ENCODE results near the gene SRSF7.

Gene SRSF7

DNA sequence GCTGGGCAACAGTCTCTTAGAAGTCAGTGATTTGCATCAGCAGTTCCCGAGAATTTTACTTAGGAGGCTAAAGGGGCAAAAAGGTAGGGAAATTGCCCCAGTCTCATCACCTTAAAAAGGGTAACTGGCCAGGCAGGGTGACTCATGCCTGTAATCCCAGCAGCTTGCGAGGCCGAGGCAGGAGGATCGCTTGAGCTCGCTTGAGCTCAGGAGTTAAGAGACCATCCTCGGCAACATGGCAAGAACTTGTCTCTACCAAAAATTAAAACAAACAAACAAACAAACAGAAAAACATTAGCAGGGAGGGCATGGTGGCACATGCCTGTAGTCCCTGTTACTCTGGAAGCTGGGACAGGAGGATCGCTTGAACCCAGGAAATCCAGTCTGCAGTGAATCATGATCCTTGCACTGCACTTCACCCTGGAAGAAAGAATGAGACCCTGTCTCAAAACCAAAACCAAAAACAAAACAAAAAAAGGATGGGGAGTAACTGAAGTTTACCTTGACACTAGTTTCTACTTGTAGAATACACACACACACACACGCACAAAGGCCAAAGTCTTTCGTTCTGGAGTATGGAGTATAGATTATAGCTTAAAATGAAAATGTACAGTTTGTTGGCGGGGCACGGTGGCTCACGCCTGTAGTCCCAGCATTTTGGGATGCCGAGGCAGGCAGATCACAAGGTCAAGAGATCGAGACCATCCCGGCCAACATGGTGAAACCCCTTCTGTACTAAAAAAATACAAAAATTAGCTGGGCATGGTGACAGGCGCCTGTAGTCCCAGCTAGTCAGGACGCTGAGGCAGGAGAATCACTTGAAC, 24.1 kb upstream of the SRSF7 start:
- TF ChIP-seq CTCF (IDR thresholded peaks at IDR 0.05; ENCODE audit: poor library complexity, severe bottlenecking), result no peak
- no peaks in the 10 kb centered on the region for H3K9me3 ChIP-seq (ENCODE audit: severe bottlenecking)
- DNase-seq (ENCODE audit: low spot score), result no peak
- H3K4me1 ChIP-seq (ENCODE audit: insufficient read depth, poor library complexity, severe bottlenecking), result peaks cover 5% of the 10 kb centered on the region
- no peak for ATAC-seq (ENCODE audit: low read depth)
- H3K27me3 ChIP-seq (ENCODE audit: insufficient read depth, poor library complexity, severe bottlenecking), result no peaks in the 10 kb centered on the region
- no peak overlapping the region for H3K27ac ChIP-seq (ENCODE audit: poor library complexity, severe bottlenecking)
- peaks cover 9% of the 10 kb centered on the region for H3K36me3 ChIP-seq (ENCODE audit: low read depth)
- H3K4me3 ChIP-seq (ENCODE audit: severe bottlenecking), result no peak overlapping the region

DNA sequence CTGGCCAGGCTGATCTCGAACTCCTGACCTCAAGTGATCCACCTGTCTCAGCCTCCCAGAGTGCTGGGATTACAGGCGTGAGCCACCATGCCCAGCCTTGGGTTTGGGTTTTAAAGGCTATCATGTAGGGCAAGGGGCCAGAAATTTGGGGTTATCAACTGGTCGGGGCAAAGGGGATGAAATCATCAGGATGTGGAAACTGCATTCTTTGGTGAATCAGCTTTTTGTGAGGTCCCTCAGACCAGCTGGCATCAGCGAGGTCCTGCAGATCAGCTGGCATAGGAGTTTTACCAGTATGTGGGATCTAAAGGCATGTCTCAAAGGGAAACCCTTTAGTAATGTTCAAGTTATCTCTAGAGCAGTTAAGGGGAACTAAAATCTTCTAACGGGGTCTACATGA, 20.5 kb upstream of the SRSF7 start:
- no peaks in the 10 kb centered on the region for H3K9me3 ChIP-seq (ENCODE audit: severe bottlenecking)
- TF ChIP-seq CTCF (IDR thresholded peaks at IDR 0.05; ENCODE audit: poor library complexity, severe bottlenecking), result no peak
- no peak for DNase-seq (ENCODE audit: low spot score)
- H3K36me3 ChIP-seq (ENCODE audit: low read depth), result no peaks in the 10 kb centered on the region
- peaks cover 4% of the 10 kb centered on the region for H3K4me1 ChIP-seq (ENCODE audit: insufficient read depth, poor library complexity, severe bottlenecking)
- no peaks in the 10 kb centered on the region for H3K27me3 ChIP-seq (ENCODE audit: insufficient read depth, poor library complexity, severe bottlenecking)
- no peak overlapping the region for H3K27ac ChIP-seq (ENCODE audit: poor library complexity, severe bottlenecking)
- ATAC-seq (ENCODE audit: low read depth), result peak; percentile 41; the same call in 2 of the 3 replicates
- no peak overlapping the region for H3K4me3 ChIP-seq (ENCODE audit: severe bottlenecking)

- Histone ChIP-seq H3K4me1 (ENCODE audit: insufficient read depth, poor library complexity, severe bottlenecking) (peaks cover 20% of the 10 kb centered on the region), H3K27me3 (ENCODE audit: insufficient read depth, poor library complexity, severe bottlenecking) (no peaks in the 10 kb centered on the region), H3K4me3 (ENCODE audit: severe bottlenecking) (no peak overlapping the region), H3K36me3 (ENCODE audit: low read depth) (no peaks in the 10 kb centered on the region), H3K9me3 (ENCODE audit: severe bottlenecking) (no peaks in the 10 kb centered on the region), H3K27ac (ENCODE audit: poor library complexity, severe bottlenecking) (peak overlapping the region; percentile 33)
- ATAC-seq (ENCODE audit: low read depth) (peak; percentile 21; the same call in 1 of the 3 replicates), DNase-seq (ENCODE audit: low spot score) (no peak)
- TF ChIP-seq CTCF (IDR thresholded peaks at IDR 0.05; ENCODE audit: poor library complexity, severe bottlenecking), result no peak
These were observed 14.4 kb upstream of the SRSF7 start for GRCh38 chr2:38765551-38765950.

DNA sequence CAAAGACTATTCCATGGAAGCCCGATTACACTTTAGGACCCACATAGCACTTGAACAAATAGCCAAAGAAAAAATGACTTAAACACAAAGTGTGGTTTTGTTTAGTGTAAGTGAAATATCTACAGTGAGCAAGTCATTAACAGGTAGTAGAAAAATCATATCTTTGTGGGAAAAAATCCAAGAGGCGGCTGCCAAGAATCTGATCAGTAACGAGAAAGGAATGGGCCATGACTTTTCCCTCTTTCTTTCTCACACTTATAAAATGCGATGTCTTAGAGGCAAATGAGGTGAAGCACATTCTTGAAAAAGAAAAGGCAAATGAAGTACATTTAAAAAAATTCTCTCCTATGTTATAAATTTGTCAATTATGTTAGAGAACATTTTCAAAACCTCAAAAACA, 14.0 kb upstream of the SRSF7 start:
- no peak for TF ChIP-seq CTCF (IDR thresholded peaks at IDR 0.05; ENCODE audit: poor library complexity, severe bottlenecking)
- no peak for DNase-seq (ENCODE audit: low spot score)
- H3K36me3 ChIP-seq (ENCODE audit: low read depth), result no peaks in the 10 kb centered on the region
- no peaks in the 10 kb centered on the region for H3K9me3 ChIP-seq (ENCODE audit: severe bottlenecking)
- H3K27ac ChIP-seq (ENCODE audit: poor library complexity, severe bottlenecking), result peak overlapping the region; percentile 33
- ATAC-seq (ENCODE audit: low read depth), result peak; percentile 87
- H3K4me1 ChIP-seq (ENCODE audit: insufficient read depth, poor library complexity, severe bottlenecking), result peaks cover 20% of the 10 kb centered on the region
- H3K4me3 ChIP-seq (ENCODE audit: severe bottlenecking), result no peak overlapping the region
- no peaks in the 10 kb centered on the region for H3K27me3 ChIP-seq (ENCODE audit: insufficient read depth, poor library complexity, severe bottlenecking)

- H3K27ac ChIP-seq (ENCODE audit: poor library complexity, severe bottlenecking), result no peak overlapping the region
- no peak overlapping the region for H3K4me3 ChIP-seq (ENCODE audit: severe bottlenecking)
- no peak for DNase-seq (ENCODE audit: low spot score)
- peaks cover 20% of the 10 kb centered on the region for H3K4me1 ChIP-seq (ENCODE audit: insufficient read depth, poor library complexity, severe bottlenecking)
- no peaks in the 10 kb centered on the region for H3K9me3 ChIP-seq (ENCODE audit: severe bottlenecking)
- no peaks in the 10 kb centered on the region for H3K27me3 ChIP-seq (ENCODE audit: insufficient read depth, poor library complexity, severe bottlenecking)
- no peaks in the 10 kb centered on the region for H3K36me3 ChIP-seq (ENCODE audit: low read depth)
- TF ChIP-seq CTCF (IDR thresholded peaks at IDR 0.05; ENCODE audit: poor library complexity, severe bottlenecking), result no peak
- no peak for ATAC-seq (ENCODE audit: low read depth)
These were observed 12.6 kb upstream of the SRSF7 start for GRCh38 chr2:38763728-38764127.
